Heart left ventricle (tissue), 13 donors: ENCODE measurements around the gene SAP30BP.

Experiments
- CTCF ChIP-seq, 12 donors: fragments of 200-600 bp; sonication (generic) in 4 of 12; IDR thresholded peaks; one replicate each; pipeline versions ENCODE4 v1.5.0 to v1.8.0; 2018 to 2022; ENCODE audit warnings: antibody characterized with exemption in 12 of 12, mild to moderate bottlenecking in 5 of 12
- POLR2A ChIP-seq, 2 donors: fragments of 450-650 bp; IDR thresholded peaks; one replicate each; pipeline ENCODE4 v1.6.1; 2017; ENCODE audit warnings: antibody characterized with exemption in 2 of 2, mild to moderate bottlenecking in 2 of 2, moderate library complexity in 2 of 2
- donor health status: ischemic (EF 13 %, LVEDD 7.1; RV severe dilation, severe dysfunction).
- donor health status: DM: no; HTN: yes; CAD: no.
- donor health status: DM: no; HTN: no; CAD: no.
- donor health status: ischemic (EF 25% LVEDD 6.9; RV normal size, moderate dysfunction).
- donor health status: ischemic (EF 25% LVEDD 5.7; RV mildly dilated, moderate dysfunction).
- donor health status: ischemic (EF 35%, LVEDD 5.7; RV mildly dilated, moderate dysfunction).
- donor health status: nonischemic (EF 11% LVEDD 7.7; RV severe dilation, severe dysfunction).
- donor health status: DM: yes; HTN: yes; CAD: no.
- donor health status: PGD.
- donor health status: ischemic (EF 29% LVEDD 5.4; RV normal size, mild dysfunction).
- donor health status: nonischemic (EF 23%, LVEDD 6.1; RV moderate dilation, normal function).

- TF ChIP-seq POLR2A (IDR thresholded peaks at IDR 0.05) (no peak), CTCF (IDR thresholded peaks at IDR 0.05) (no peak)
These were observed 44.3 kb upstream of the SAP30BP start for GRCh38 chr17:75622771-75623273.
